SK-N-SH treated with all-trans-retinoic acid at 6 μM for 48 hours (cell line): ENCODE measurements around the gene ABCB11.

Source experiments
- ATAC-seq: fragments of 200-7000 bp; cut with Tn5 transposase; 3 replicates; pipeline ENCODE4 v1.9.1; 2020; ENCODE audit warnings: mild to moderate bottlenecking, moderate library complexity
- ARNTL ChIP-seq: fragments of 450-650 bp; formaldehyde crosslinking; IDR thresholded peaks from 2 replicates; pipeline ENCODE4 v1.5.0; 2020; ENCODE audit warnings: low read depth, mild to moderate bottlenecking, moderate library complexity, borderline replicate concordance
- CSDC2 ChIP-seq: fragments of 250-450 bp; sonication (Bioruptor Pico); IDR thresholded peaks from 2 replicates; pipeline ENCODE4 v1.5.0; 2020; ENCODE audit warnings: mild to moderate bottlenecking, moderate library complexity
- ESRRG ChIP-seq: fragments of 250-450 bp; sonication (Bioruptor Pico); IDR thresholded peaks from 2 replicates; pipeline ENCODE4 v1.6.1; 2021; ENCODE audit warnings: mild to moderate bottlenecking
- ISL1 ChIP-seq: fragments of 250-450 bp; sonication (Bioruptor Pico); IDR thresholded peaks from 2 replicates; pipeline ENCODE4 v2.1.2; 2022; ENCODE audit warnings: mild to moderate bottlenecking, moderate library complexity
- OSR1 ChIP-seq: fragments of 250-450 bp; sonication (Bioruptor Pico); IDR thresholded peaks from 2 replicates; pipeline ENCODE4 v1.8.0; 2022; ENCODE audit warnings: moderate library complexity, mild to moderate bottlenecking, inconsistent platforms
- PPARA ChIP-seq: fragments of 250-450 bp; sonication (Bioruptor Pico); IDR thresholded peaks from 2 replicates; pipeline ENCODE4 v1.5.0; 2020; ENCODE audit warnings: mild to moderate bottlenecking, borderline replicate concordance
- RARB ChIP-seq: fragments of 250-450 bp; sonication (Bioruptor Pico); IDR thresholded peaks from 2 replicates; pipeline ENCODE4 v1.8.0; 2021; ENCODE audit warnings: mild to moderate bottlenecking, moderate library complexity
- SNAI2 ChIP-seq: fragments of 250-450 bp; sonication (Bioruptor Pico); IDR thresholded peaks from 2 replicates; pipeline ENCODE4 v1.5.0; 2020; ENCODE audit warnings: mild to moderate bottlenecking, moderate library complexity
- TCF4 ChIP-seq: fragments of 250-450 bp; sonication (Bioruptor Pico); IDR thresholded peaks from 2 replicates; pipeline ENCODE4 v1.8.0; 2021; ENCODE audit warnings: mild to moderate bottlenecking, moderate library complexity, borderline replicate concordance
- ZC3H10 ChIP-seq: fragments of 250-450 bp; sonication (Bioruptor Pico); IDR thresholded peaks from 2 replicates; pipeline ENCODE4 v1.5.1; 2021; ENCODE audit warnings: mild to moderate bottlenecking, moderate library complexity
- ZFP3 ChIP-seq: fragments of 250-450 bp; sonication (Bioruptor Pico); IDR thresholded peaks from 2 replicates; pipeline ENCODE4 v1.5.0; 2020; ENCODE audit warnings: mild to moderate bottlenecking, moderate library complexity
- ZNF565 ChIP-seq: fragments of 450-650 bp; formaldehyde crosslinking; conservative IDR thresholded peaks from 2 replicates; pipeline ENCODE4 v1.5.0; 2020; ENCODE audit warnings: low read depth, mild to moderate bottlenecking, moderate library complexity
- ZNF8 ChIP-seq: fragments of 450-650 bp; formaldehyde crosslinking; IDR thresholded peaks from 2 replicates; pipeline ENCODE4 v1.5.0; 2020; ENCODE audit warnings: mild to moderate bottlenecking, moderate library complexity
- TF ChIP-seq, protein P1 (sequence below): fragments of 250-450 bp; sonication (Bioruptor Pico); IDR thresholded peaks from 2 replicates; pipeline ENCODE4 v1.5.1; 2020; ENCODE audit warnings: low read depth, mild to moderate bottlenecking, moderate library complexity
- TF ChIP-seq, protein P2 (sequence below): fragments of 250-450 bp; sonication (Bioruptor Pico); IDR thresholded peaks from 2 replicates; pipeline ENCODE4 v1.5.1; 2021; ENCODE audit warnings: mild to moderate bottlenecking, moderate library complexity
- TF ChIP-seq, protein P3 (sequence below): fragments of 250-450 bp; sonication (Bioruptor Pico); IDR thresholded peaks from 2 replicates; pipeline ENCODE4 v1.8.0; 2021; ENCODE audit warnings: low read depth, mild to moderate bottlenecking, moderate library complexity, borderline replicate concordance
- TF ChIP-seq, protein P4 (sequence below): fragments of 250-450 bp; sonication (Bioruptor Pico); IDR thresholded peaks from 2 replicates; pipeline ENCODE4 v1.8.0; 2020; ENCODE audit warnings: mild to moderate bottlenecking, moderate library complexity, borderline replicate concordance
- TF ChIP-seq, protein P5 (sequence below): fragments of 250-450 bp; sonication (Bioruptor Pico); IDR thresholded peaks from 2 replicates; pipeline ENCODE4 v1.5.0; 2020; ENCODE audit warnings: mild to moderate bottlenecking, moderate library complexity

ABCB11 gene

DNA sequence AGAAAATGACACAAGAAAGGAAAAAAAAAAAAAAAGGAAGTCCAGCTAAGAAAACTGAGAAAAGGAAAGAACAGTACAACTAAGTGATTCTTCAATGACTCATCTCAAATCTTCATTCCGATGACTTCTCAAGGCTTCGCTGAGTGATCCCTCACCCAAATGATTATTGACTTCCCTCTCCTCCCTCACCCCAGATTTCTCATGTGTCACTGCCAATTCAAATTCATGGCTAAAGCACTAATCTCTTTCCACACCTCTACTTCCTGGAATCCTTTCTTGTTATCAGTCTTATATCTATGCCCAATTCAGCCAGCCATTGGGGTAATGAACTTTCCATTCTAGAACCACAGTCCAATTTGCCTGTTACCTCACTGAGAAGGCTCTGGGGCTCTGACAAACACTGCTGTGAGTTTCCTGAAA lies 7.2 kb upstream of the ABCB11 start:
- TF ChIP-seq PPARA (CRISPR knock-in tag) (no peak), ZC3H10 (no peak), OSR1 (CRISPR knock-in tag) (no peak), ISL1 (CRISPR knock-in tag) (no peak), ZNF565 (CRISPR knock-in tag) (no peak), TCF4 (CRISPR knock-in tag) (no peak), ESRRG (CRISPR knock-in tag) (no peak), SNAI2 (CRISPR knock-in tag) (no peak), ARNTL (no peak), ZFP3 (CRISPR knock-in tag) (no peak), CSDC2 (CRISPR knock-in tag) (no peak), RARB (CRISPR knock-in tag) (no peak), ZNF8 (no peak)
- TF ChIP-seq, protein P1, sequence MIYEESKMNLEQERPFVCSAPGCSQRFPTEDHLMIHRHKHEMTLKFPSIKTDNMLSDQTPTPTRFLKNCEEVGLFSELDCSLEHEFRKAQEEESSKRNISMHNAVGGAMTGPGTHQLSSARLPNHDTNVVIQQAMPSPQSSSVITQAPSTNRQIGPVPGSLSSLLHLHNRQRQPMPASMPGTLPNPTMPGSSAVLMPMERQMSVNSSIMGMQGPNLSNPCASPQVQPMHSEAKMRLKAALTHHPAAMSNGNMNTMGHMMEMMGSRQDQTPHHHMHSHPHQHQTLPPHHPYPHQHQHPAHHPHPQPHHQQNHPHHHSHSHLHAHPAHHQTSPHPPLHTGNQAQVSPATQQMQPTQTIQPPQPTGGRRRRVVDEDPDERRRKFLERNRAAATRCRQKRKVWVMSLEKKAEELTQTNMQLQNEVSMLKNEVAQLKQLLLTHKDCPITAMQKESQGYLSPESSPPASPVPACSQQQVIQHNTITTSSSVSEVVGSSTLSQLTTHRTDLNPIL (CRISPR knock-in tag), result no peak
- TF ChIP-seq, protein P2, sequence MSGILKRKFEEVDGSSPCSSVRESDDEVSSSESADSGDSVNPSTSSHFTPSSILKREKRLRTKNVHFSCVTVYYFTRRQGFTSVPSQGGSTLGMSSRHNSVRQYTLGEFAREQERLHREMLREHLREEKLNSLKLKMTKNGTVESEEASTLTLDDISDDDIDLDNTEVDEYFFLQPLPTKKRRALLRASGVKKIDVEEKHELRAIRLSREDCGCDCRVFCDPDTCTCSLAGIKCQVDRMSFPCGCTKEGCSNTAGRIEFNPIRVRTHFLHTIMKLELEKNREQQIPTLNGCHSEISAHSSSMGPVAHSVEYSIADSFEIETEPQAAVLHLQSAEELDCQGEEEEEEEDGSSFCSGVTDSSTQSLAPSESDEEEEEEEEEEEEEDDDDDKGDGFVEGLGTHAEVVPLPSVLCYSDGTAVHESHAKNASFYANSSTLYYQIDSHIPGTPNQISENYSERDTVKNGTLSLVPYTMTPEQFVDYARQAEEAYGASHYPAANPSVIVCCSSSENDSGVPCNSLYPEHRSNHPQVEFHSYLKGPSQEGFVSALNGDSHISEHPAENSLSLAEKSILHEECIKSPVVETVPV (CRISPR knock-in tag), result no peak
- TF ChIP-seq, protein P3, sequence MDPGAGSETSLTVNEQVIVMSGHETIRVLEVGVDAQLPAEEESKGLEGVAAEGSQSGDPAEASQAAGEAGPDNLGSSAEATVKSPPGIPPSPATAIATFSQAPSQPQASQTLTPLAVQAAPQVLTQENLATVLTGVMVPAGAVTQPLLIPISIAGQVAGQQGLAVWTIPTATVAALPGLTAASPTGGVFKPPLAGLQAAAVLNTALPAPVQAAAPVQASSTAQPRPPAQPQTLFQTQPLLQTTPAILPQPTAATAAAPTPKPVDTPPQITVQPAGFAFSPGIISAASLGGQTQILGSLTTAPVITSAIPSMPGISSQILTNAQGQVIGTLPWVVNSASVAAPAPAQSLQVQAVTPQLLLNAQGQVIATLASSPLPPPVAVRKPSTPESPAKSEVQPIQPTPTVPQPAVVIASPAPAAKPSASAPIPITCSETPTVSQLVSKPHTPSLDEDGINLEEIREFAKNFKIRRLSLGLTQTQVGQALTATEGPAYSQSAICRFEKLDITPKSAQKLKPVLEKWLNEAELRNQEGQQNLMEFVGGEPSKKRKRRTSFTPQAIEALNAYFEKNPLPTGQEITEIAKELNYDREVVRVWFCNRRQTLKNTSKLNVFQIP, result no peak
- TF ChIP-seq, protein P4, sequence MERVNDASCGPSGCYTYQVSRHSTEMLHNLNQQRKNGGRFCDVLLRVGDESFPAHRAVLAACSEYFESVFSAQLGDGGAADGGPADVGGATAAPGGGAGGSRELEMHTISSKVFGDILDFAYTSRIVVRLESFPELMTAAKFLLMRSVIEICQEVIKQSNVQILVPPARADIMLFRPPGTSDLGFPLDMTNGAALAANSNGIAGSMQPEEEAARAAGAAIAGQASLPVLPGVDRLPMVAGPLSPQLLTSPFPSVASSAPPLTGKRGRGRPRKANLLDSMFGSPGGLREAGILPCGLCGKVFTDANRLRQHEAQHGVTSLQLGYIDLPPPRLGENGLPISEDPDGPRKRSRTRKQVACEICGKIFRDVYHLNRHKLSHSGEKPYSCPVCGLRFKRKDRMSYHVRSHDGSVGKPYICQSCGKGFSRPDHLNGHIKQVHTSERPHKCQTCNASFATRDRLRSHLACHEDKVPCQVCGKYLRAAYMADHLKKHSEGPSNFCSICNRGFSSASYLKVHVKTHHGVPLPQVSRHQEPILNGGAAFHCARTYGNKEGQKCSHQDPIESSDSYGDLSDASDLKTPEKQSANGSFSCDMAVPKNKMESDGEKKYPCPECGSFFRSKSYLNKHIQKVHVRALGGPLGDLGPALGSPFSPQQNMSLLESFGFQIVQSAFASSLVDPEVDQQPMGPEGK (CRISPR knock-in tag), result no peak
- TF ChIP-seq, protein P5, sequence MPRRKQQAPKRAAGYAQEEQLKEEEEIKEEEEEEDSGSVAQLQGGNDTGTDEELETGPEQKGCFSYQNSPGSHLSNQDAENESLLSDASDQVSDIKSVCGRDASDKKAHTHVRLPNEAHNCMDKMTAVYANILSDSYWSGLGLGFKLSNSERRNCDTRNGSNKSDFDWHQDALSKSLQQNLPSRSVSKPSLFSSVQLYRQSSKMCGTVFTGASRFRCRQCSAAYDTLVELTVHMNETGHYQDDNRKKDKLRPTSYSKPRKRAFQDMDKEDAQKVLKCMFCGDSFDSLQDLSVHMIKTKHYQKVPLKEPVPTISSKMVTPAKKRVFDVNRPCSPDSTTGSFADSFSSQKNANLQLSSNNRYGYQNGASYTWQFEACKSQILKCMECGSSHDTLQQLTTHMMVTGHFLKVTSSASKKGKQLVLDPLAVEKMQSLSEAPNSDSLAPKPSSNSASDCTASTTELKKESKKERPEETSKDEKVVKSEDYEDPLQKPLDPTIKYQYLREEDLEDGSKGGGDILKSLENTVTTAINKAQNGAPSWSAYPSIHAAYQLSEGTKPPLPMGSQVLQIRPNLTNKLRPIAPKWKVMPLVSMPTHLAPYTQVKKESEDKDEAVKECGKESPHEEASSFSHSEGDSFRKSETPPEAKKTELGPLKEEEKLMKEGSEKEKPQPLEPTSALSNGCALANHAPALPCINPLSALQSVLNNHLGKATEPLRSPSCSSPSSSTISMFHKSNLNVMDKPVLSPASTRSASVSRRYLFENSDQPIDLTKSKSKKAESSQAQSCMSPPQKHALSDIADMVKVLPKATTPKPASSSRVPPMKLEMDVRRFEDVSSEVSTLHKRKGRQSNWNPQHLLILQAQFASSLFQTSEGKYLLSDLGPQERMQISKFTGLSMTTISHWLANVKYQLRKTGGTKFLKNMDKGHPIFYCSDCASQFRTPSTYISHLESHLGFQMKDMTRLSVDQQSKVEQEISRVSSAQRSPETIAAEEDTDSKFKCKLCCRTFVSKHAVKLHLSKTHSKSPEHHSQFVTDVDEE (CRISPR knock-in tag), result no peak
- ATAC-seq, result no peak

DNA sequence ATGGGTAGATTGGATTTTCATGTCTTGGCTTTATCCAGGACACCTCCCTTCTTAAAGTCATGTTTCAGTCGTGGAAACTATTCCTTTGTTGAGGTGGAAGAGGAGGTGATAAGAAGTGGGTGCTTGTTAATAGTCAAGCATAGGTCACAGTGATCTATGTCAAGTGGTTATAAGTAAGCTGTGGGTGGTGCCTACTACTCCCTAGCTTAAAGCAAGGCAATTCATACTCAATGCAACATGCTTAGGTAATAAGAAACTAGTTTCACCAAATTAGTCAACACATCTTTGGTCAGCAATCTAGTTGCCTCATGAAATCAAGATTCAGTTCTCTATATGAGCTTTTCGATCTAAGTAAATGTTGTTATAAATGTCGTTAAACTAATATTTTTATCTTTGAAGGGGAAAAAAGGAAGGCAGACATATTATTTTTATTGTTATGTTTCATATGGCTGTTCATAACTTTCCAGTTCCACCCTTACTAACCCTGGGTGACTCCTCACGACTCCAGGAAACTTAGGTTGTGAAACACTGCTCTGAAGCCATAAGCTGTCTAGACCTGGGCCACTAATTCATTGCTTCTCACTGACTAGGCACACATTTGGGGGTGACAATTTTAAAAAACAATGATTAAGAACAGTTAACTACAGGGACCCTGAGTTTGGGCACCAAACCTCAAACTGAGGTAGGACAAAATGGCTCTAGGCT lies 5.8 kb upstream of the ABCB11 start:
- no peak for ATAC-seq
- TF ChIP-seq, protein P3, result no peak
- TF ChIP-seq, protein P1 (CRISPR knock-in tag), result no peak
- TF ChIP-seq ZFP3 (CRISPR knock-in tag) (no peak), OSR1 (CRISPR knock-in tag) (no peak), ZC3H10 (no peak), PPARA (CRISPR knock-in tag) (no peak)
- TF ChIP-seq, protein P2 (CRISPR knock-in tag), result no peak
- TF ChIP-seq, all 23 proteins: peak for 0
